Measurements from ENCODE around the gene TRAPPC3.

TRAPPC3 gene

DNA sequence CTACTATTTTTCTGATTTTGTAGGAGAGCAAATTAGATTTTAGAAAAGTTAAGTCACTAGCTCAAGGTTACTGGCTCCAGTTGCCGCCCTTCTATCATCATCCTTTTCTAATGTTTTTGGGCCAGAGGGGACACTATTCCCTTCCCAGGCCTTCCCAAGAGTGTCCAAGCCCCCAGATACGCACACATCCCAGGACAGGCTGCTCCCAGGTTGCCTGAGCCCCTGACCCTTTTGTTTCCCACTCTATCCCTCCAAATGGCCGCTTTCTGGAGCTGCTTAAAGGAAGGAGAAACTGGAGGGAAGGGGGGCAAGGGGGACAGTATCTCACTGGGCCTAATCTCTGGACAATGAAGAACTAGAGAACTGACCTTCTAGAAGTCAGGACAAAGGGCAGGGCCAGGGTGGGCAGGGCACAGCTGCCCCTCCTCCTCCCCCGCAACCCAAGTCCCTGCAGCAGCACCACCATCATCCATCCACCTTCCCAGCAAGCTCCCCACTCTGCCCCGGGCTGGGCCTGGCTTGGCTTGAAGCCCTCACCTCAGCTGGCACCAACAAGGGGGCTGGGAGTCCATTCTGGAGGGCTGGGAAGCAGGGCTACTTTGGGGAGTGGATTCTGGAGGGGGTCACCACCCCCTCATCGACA lies 5.6 kb upstream of the TRAPPC3 start:
- Histone ChIP-seq H3K79me2 (ENCODE audit: control insufficient read depth, insufficient read depth, low read length, poor library complexity) (peaks cover 35% of the 10 kb centered on the region), H4K12ac (ENCODE audit: low read depth, low read length) (peak overlapping the region; percentile 79), H3K27ac (ENCODE audit: low read depth, low read length) (peak overlapping the region; percentile 91), H3K4me2 (ENCODE audit: low read length) (peak overlapping the region; percentile 93), H3K36me3 (ENCODE audit: control insufficient read depth in 1 of 2, insufficient read depth in 2 of 2, low read length in 2 of 2) (peaks cover 10 to 11% of the 10 kb centered on the region in 2 experiments), H3K4me1 (ENCODE audit: control insufficient read depth in 1 of 2, insufficient read depth in 2 of 2, low read length in 2 of 2) (peaks cover 39% of the 10 kb centered on the region in 2 experiments), H2BK5ac (ENCODE audit: low read depth, low read length, poor library complexity) (peak overlapping the region; percentile 98), H3K18ac (ENCODE audit: low read length) (peak overlapping the region; percentile 94), H3K4me3 (ENCODE audit: low read depth, low read length) (no peak overlapping the region), H3K9ac (ENCODE audit: low read length) (no peak overlapping the region), H3K14ac (ENCODE audit: low read length) (peak overlapping the region; percentile 90), H3K9me3 (ENCODE audit: insufficient read depth, low read depth, low read length) (no peaks in the 10 kb centered on the region), H4K91ac (ENCODE audit: low read depth, low read length) (peak overlapping the region; percentile 97), H3K23ac (ENCODE audit: low read length) (no peak overlapping the region), H2AK5ac (ENCODE audit: low read length) (peak overlapping the region; percentile 97), H3K4ac (ENCODE audit: low read depth, low read length) (peak overlapping the region; percentile 61), H2BK12ac (ENCODE audit: low read length) (peak overlapping the region; percentile 78), H3K79me1 (ENCODE audit: low read length) (peaks cover 35% of the 10 kb centered on the region), H2AFZ (ENCODE audit: insufficient read depth, low read length, poor library complexity) (peak overlapping the region; percentile 73), H4K8ac (ENCODE audit: low read depth, low read length) (peak overlapping the region; percentile 95), H3K27me3 (ENCODE audit: insufficient read depth, low read length) (no peaks in the 10 kb centered on the region), H2BK120ac (ENCODE audit: insufficient read depth, low read length, poor library complexity) (peak overlapping the region; percentile 94)
- DNase-seq, result no peak
- WGBS (ENCODE audit: extremely low coverage, insufficient coverage, insufficient read length), result no CpG with 5 or more reads among the region's 6 CpGs

DNA sequence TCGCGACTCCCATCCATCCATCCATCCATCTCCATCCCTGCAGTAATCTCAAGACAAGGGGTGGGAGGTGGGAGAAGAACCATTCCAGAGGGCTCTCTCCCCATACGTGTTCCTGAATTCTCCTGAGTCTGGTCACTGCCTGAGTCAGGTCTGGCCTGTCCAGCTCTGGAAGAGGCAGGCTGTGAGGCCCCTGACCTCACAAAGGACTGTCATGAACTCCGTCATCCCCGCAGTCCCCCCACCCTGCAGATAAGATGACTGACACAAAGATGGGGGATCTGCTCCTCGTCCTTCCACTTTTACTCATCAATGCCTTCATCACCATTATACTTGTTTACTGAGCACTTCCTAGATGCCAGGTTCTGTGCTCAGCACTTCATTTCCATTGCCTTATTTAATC lies 5.0 kb upstream of the TRAPPC3 start:
- Histone ChIP-seq H4K91ac (ENCODE audit: low read depth, low read length) (peak overlapping the region; percentile 17), H2AK5ac (ENCODE audit: low read length) (peak overlapping the region; percentile 67), H3K27me3 (ENCODE audit: insufficient read depth, low read length) (no peaks in the 10 kb centered on the region), H2BK120ac (ENCODE audit: insufficient read depth, low read length, poor library complexity) (no peak overlapping the region), H4K12ac (ENCODE audit: low read depth, low read length) (peak overlapping the region; percentile 34), H3K79me1 (ENCODE audit: low read length) (peaks cover 37% of the 10 kb centered on the region), H3K9ac (ENCODE audit: low read length) (no peak overlapping the region), H3K36me3 (ENCODE audit: control insufficient read depth in 1 of 2, insufficient read depth in 2 of 2, low read length in 2 of 2) (peaks cover 4 to 6% of the 10 kb centered on the region in 2 experiments), H3K4me3 (ENCODE audit: low read depth, low read length) (peak overlapping the region; percentile 4), H3K14ac (ENCODE audit: low read length) (no peak overlapping the region), H3K4me2 (ENCODE audit: low read length) (no peak overlapping the region), H3K18ac (ENCODE audit: low read length) (no peak overlapping the region), H3K27ac (ENCODE audit: low read depth, low read length) (no peak overlapping the region), H4K8ac (ENCODE audit: low read depth, low read length) (no peak overlapping the region), H2AFZ (ENCODE audit: insufficient read depth, low read length, poor library complexity) (no peak overlapping the region), H3K79me2 (ENCODE audit: control insufficient read depth, insufficient read depth, low read length, poor library complexity) (peaks cover 31% of the 10 kb centered on the region), H2BK12ac (ENCODE audit: low read length) (peak overlapping the region; percentile 34), H3K23ac (ENCODE audit: low read length) (no peak overlapping the region), H3K4ac (ENCODE audit: low read depth, low read length) (no peak overlapping the region), H2BK5ac (ENCODE audit: low read depth, low read length, poor library complexity) (no peak overlapping the region), H3K4me1 (ENCODE audit: control insufficient read depth in 1 of 2, insufficient read depth in 2 of 2, low read length in 2 of 2) (peaks cover 35% of the 10 kb centered on the region in 2 experiments), H3K9me3 (ENCODE audit: insufficient read depth, low read depth, low read length) (no peaks in the 10 kb centered on the region)
- DNase-seq, result no peak
- no CpG with 5 or more reads among the region's 6 CpGs for WGBS (ENCODE audit: extremely low coverage, insufficient coverage, insufficient read length)

DNA sequence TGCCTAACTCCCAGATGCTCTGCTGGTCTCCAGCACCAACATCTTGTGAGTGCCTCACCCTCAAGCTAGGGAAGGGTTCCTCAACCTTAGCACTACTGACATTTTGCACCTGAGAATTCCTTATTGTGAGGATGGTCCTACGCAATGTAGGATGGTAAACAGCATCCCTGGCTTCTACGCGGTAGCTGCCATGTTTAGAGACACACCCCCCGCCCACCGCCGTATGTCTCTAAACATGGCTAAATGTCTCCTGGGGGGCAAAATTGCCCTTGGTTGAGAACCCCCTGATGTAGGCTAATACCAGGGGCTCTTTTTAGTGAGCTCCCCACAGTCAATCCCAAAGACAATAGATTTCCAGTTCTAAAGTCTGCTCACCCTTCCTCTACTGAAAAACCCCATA lies 4.2 kb upstream of the TRAPPC3 start:
- Histone ChIP-seq H3K18ac (ENCODE audit: low read length) (no peak overlapping the region), H2AFZ (ENCODE audit: insufficient read depth, low read length, poor library complexity) (no peak overlapping the region), H3K27ac (ENCODE audit: low read depth, low read length) (no peak overlapping the region), H4K91ac (ENCODE audit: low read depth, low read length) (no peak overlapping the region), H3K9me3 (ENCODE audit: insufficient read depth, low read depth, low read length) (no peaks in the 10 kb centered on the region), H3K36me3 (ENCODE audit: control insufficient read depth in 1 of 2, insufficient read depth in 2 of 2, low read length in 2 of 2) (peaks cover 3% of the 10 kb centered on the region in 2 experiments), H2BK12ac (ENCODE audit: low read length) (no peak overlapping the region), H2BK5ac (ENCODE audit: low read depth, low read length, poor library complexity) (no peak overlapping the region), H3K14ac (ENCODE audit: low read length) (no peak overlapping the region), H3K23ac (ENCODE audit: low read length) (no peak overlapping the region), H2AK5ac (ENCODE audit: low read length) (no peak overlapping the region), H3K79me2 (ENCODE audit: control insufficient read depth, insufficient read depth, low read length, poor library complexity) (peaks cover 35% of the 10 kb centered on the region), H3K27me3 (ENCODE audit: insufficient read depth, low read length) (no peaks in the 10 kb centered on the region), H3K4ac (ENCODE audit: low read depth, low read length) (no peak overlapping the region), H3K9ac (ENCODE audit: low read length) (no peak overlapping the region), H3K79me1 (ENCODE audit: low read length) (peaks cover 42% of the 10 kb centered on the region), H3K4me3 (ENCODE audit: low read depth, low read length) (no peak overlapping the region), H4K8ac (ENCODE audit: low read depth, low read length) (no peak overlapping the region), H3K4me1 (ENCODE audit: control insufficient read depth in 1 of 2, insufficient read depth in 2 of 2, low read length in 2 of 2) (peaks cover 36% of the 10 kb centered on the region in 2 experiments), H4K12ac (ENCODE audit: low read depth, low read length) (no peak overlapping the region), H3K4me2 (ENCODE audit: low read length) (no peak overlapping the region), H2BK120ac (ENCODE audit: insufficient read depth, low read length, poor library complexity) (no peak overlapping the region)
- no peak for DNase-seq
- no CpG with 5 or more reads among the region's 6 CpGs for WGBS (ENCODE audit: extremely low coverage, insufficient coverage, insufficient read length)

DNA sequence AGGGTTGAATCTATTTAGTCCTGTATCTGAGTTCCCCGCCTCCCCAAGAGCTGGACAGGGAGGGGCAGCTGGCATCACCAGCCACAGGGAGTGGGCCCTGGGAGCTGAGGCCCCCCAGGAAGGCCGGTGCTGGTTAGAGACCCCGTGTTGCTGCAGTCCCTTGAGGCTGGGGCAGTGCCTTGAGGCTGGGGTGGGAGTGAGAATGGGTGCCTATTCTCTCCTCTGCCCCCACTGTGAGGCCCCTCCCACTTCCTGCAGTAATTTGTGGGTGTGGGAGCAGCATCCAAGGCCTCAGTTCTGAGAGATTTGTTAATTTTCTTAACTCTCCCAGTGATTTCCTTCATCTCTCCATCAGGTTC lies 2.5 kb upstream of the TRAPPC3 start:
- peaks cover 37% of the 10 kb centered on the region for H3K79me1 ChIP-seq (ENCODE audit: low read length)
- peak overlapping the region; percentile 13 for H4K91ac ChIP-seq (ENCODE audit: low read depth, low read length)
- DNase-seq, result no peak
- peak overlapping the region; percentile 1 for H2BK12ac ChIP-seq (ENCODE audit: low read length)
- H3K23ac ChIP-seq (ENCODE audit: low read length), result no peak overlapping the region
- no peak overlapping the region for H3K4ac ChIP-seq (ENCODE audit: low read depth, low read length)
- no peak overlapping the region for H3K9ac ChIP-seq (ENCODE audit: low read length)
- H2BK120ac ChIP-seq (ENCODE audit: insufficient read depth, low read length, poor library complexity), result peak overlapping the region; percentile 1
- H3K4me1 ChIP-seq (ENCODE audit: control insufficient read depth in 1 of 2, insufficient read depth in 2 of 2, low read length in 2 of 2), result peaks cover 27 to 30% of the 10 kb centered on the region in 2 experiments
- no peak overlapping the region for H3K4me2 ChIP-seq (ENCODE audit: low read length)
- H2AFZ ChIP-seq (ENCODE audit: insufficient read depth, low read length, poor library complexity), result no peak overlapping the region
- no peak overlapping the region for H2BK5ac ChIP-seq (ENCODE audit: low read depth, low read length, poor library complexity)
- H3K79me2 ChIP-seq (ENCODE audit: control insufficient read depth, insufficient read depth, low read length, poor library complexity), result peaks cover 19% of the 10 kb centered on the region
- no CpG with 5 or more reads among the region's 3 CpGs for WGBS (ENCODE audit: extremely low coverage, insufficient coverage, insufficient read length)
- H4K12ac ChIP-seq (ENCODE audit: low read depth, low read length), result no peak overlapping the region
- no peaks in the 10 kb centered on the region for H3K36me3 ChIP-seq (ENCODE audit: control insufficient read depth in 1 of 2, insufficient read depth in 2 of 2, low read length in 2 of 2)
- H3K4me3 ChIP-seq (ENCODE audit: low read depth, low read length), result no peak overlapping the region
- H3K9me3 ChIP-seq (ENCODE audit: insufficient read depth, low read depth, low read length), result no peaks in the 10 kb centered on the region
- H4K8ac ChIP-seq (ENCODE audit: low read depth, low read length), result no peak overlapping the region
- H3K27ac ChIP-seq (ENCODE audit: low read depth, low read length), result no peak overlapping the region
- H3K27me3 ChIP-seq (ENCODE audit: insufficient read depth, low read length), result no peaks in the 10 kb centered on the region
- H2AK5ac ChIP-seq (ENCODE audit: low read length), result no peak overlapping the region
- no peak overlapping the region for H3K14ac ChIP-seq (ENCODE audit: low read length)
- no peak overlapping the region for H3K18ac ChIP-seq (ENCODE audit: low read length)
